WI38 (cell line): ENCODE results near the gene CIDEC.
A peak's percentile ranks its signal among the peaks of the same experiment; 100 is the strongest.
"Not testable (repeated sequence)": the region's sequence is repeated elsewhere in the genome, so short reads cannot be mapped to it uniquely, and the experiment has no call there.

Source experiments
- H3K4me3 ChIP-seq: 2 replicates; pipeline ENCODE4 v1.5.1; 2011; ENCODE audit warnings: low read depth, mild to moderate bottlenecking, control low read depth, low read length
- CTCF ChIP-seq: IDR thresholded peaks from 2 replicates; pipeline ENCODE4 v1.5.1; 2012; ENCODE audit warnings: low read depth, mild to moderate bottlenecking, control low read depth, low read length

CIDEC gene

GRCh38 chr3:9899289-9899791 is 19.3 kb upstream of the CIDEC start:
- H3K4me3 ChIP-seq: no peak overlapping the region
- TF ChIP-seq CTCF: no peak

- no peak for TF ChIP-seq CTCF
- no peak overlapping the region for H3K4me3 ChIP-seq
Observed at GRCh38 chr3:9898467-9899241, 18.6 kb upstream of the CIDEC start.

- H3K4me3 ChIP-seq: no peak overlapping the region
- TF ChIP-seq CTCF: no peak
Observed at GRCh38 chr3:9897408-9898372, 17.6 kb upstream of the CIDEC start.

GRCh38 chr3:9896755-9897407 is 16.8 kb upstream of the CIDEC start:
- H3K4me3 ChIP-seq: not testable (repeated sequence)

GRCh38 chr3:9895715-9896114 is 15.7 kb upstream of the CIDEC start:
- not testable (repeated sequence) for H3K4me3 ChIP-seq

GRCh38 chr3:9893739-9894138 is 13.7 kb upstream of the CIDEC start:
- TF ChIP-seq CTCF: no peak
- no peak overlapping the region for H3K4me3 ChIP-seq

- peak overlapping the region; percentile 91 for H3K4me3 ChIP-seq
- TF ChIP-seq CTCF: no peak
Observed at GRCh38 chr3:9891072-9891622, 11.1 kb upstream of the CIDEC start.
